Loucy (cell line): ENCODE results near the gene PLPPR3.

Experiments used
- EZH2phosphoT487 ChIP-seq: fragments of 200-600 bp; IDR thresholded peaks from 2 replicates; pipeline ENCODE4 v1.6.1; 2018; ENCODE audit warnings: antibody characterized with exemption, mild to moderate bottlenecking, moderate library complexity, borderline replicate concordance
- TF ChIP-seq, protein P1 (sequence below): fragments of 200-600 bp; sonication (generic); conservative IDR thresholded peaks from 2 replicates; pipeline ENCODE4 v1.5.1; 2014; ENCODE audit warnings: mild to moderate bottlenecking, antibody characterized with exemption, low read length

DNA sequence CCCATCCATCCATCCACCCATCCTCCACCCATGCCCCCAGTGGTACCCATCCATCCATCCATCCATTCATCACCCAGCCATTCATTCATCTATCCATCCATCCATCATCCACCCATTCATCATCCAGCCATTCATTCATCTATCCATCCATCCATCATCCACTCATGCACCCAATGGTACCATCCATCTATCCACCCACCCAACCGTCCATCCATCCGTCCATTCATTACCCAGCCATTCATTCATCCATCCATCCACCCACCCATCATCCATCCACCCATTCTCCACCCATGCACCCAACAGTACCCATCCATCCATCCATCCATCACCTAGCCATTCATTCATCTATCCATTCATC, 5.3 kb downstream of the PLPPR3 start:
- TF ChIP-seq, protein P1, sequence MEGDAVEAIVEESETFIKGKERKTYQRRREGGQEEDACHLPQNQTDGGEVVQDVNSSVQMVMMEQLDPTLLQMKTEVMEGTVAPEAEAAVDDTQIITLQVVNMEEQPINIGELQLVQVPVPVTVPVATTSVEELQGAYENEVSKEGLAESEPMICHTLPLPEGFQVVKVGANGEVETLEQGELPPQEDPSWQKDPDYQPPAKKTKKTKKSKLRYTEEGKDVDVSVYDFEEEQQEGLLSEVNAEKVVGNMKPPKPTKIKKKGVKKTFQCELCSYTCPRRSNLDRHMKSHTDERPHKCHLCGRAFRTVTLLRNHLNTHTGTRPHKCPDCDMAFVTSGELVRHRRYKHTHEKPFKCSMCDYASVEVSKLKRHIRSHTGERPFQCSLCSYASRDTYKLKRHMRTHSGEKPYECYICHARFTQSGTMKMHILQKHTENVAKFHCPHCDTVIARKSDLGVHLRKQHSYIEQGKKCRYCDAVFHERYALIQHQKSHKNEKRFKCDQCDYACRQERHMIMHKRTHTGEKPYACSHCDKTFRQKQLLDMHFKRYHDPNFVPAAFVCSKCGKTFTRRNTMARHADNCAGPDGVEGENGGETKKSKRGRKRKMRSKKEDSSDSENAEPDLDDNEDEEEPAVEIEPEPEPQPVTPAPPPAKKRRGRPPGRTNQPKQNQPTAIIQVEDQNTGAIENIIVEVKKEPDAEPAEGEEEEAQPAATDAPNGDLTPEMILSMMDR = no peak
- TF ChIP-seq EZH2phosphoT487 = no peak
